Aorta (tissue), 5 donors: ENCODE data around the gene SFMBT2. TPM values are rescaled to one million over a fixed set of nuclear protein-coding genes. Genes with fewer than 3 reads are reported as not detected.

ENCODE experiments used
- ATAC-seq: fragments of 200-7000 bp; cut with Tn5 transposase; one replicate; pipeline ENCODE4 v1.9.1; 2022; ENCODE audit warnings: moderate library complexity; ENCODE audit not compliant: low FRiP score
- DNase-seq, 2 donors: peaks; one replicate each; pipeline ENCODE4 v3.0.0-alpha.2; 2020
- H3K27ac ChIP-seq, 2 donors: one replicate each; pipeline ENCODE4 v1.5.1; 2013; ENCODE audit warnings: low read length in 2 of 2, mild to moderate bottlenecking in 2 of 2, moderate library complexity in 2 of 2, control low read depth in 1 of 2, inconsistent platforms in 1 of 2, low read depth in 1 of 2
- H3K27me3 ChIP-seq, 2 donors: one replicate each; pipeline ENCODE4 v1.6.1; 2013; ENCODE audit warnings: control low read depth in 1 of 2, low read length in 1 of 2, mild to moderate bottlenecking in 1 of 2, moderate library complexity in 1 of 2; ENCODE audit not compliant: insufficient read depth in 2 of 2, control insufficient read depth in 1 of 2
- H3K36me3 ChIP-seq, 2 donors: one replicate each; pipeline ENCODE4 v1.6.1; 2013; ENCODE audit warnings: control low read depth in 1 of 2, low read length in 1 of 2, mild to moderate bottlenecking in 1 of 2; ENCODE audit not compliant: insufficient read depth in 2 of 2, control insufficient read depth in 1 of 2
- H3K4me1 ChIP-seq, 2 donors: one replicate each; pipeline ENCODE4 v1.6.1; 2013; ENCODE audit warnings: low read length in 2 of 2, control low read depth in 1 of 2, mild to moderate bottlenecking in 1 of 2, moderate library complexity in 1 of 2; ENCODE audit not compliant: insufficient read depth in 2 of 2, control insufficient read depth in 1 of 2
- H3K4me3 ChIP-seq, 2 donors: one replicate each; pipeline ENCODE4 v1.5.1; 2013; ENCODE audit warnings: low read length in 2 of 2, control low read depth in 1 of 2, mild to moderate bottlenecking in 1 of 2
- H3K9me3 ChIP-seq: one replicate; pipeline ENCODE4 v1.6.1; 2013; ENCODE audit warnings: mild to moderate bottlenecking, low read length; ENCODE audit not compliant: control insufficient read depth
- WGBS, 2 donors: extraction: QIAGEN DNeasy Blood & Tissue Kit; methylation state at CpG; one replicate each; pipeline ENCODE4 v1.1.7; 2013; 5-methylcytosine and 5-hydroxymethylcytosine counted together
- intact Hi-C, 2 donors: fragments of 100-400 bp; cut with DNase I; formaldehyde crosslinking; loops; one replicate each; pipeline versions ENCODE4 v1.14.2 to v1.15.0; 2022
- polyA plus RNA-seq, 2 donors: library from polyadenylated mRNA; stranded (reverse); fragments of 200-250 nt; gene quantifications; one replicate each; pipeline ENCODE4 v1.2.3, GENCODE V29; 2013
- total RNA-seq, 2 donors: library from RNA; stranded (reverse); fragmentation: NEBNext Ultra II Directional; extraction: Animal tissue kit (Norgen Biotek cat#: 25700); gene quantifications; one replicate each; pipeline ENCODE4 v1.2.1, GENCODE V29; 2021
- donor health status: healthy with polysubstance abuse.
- donor health status: Bipolar disorder and iron deficiency.
- donor health status: DM: no; HTN: no; CAD: no.
- donor health status: DM: no; HTN: no; CAD: no.
- donor health status: DM: yes; HTN: yes; CAD: no.

SFMBT2 gene
- total and polyA plus RNA-seq, 4 donors: 0.36 to 20.3 (median 5.2) TPM

- intact Hi-C loops: no loop called here
- Histone ChIP-seq H3K27ac (no peak overlapping the region), H3K36me3 (no peaks in the 10 kb centered on the region), H3K4me3 (no peak overlapping the region), H3K27me3 (no peaks in the 10 kb centered on the region), H3K9me3 (no peaks in the 10 kb centered on the region), H3K4me1 (no peaks in the 10 kb centered on the region)
- ATAC-seq (no peak), DNase-seq (no peak)
- 89 to 91% methylated on average over 6 of the region's 6 CpGs for WGBS, 2 donors
Observed at GRCh38 chr10:7243139-7243538, 167.7 kb downstream of the SFMBT2 start.

GRCh38 chr10:7239312-7239985 lies 171.4 kb downstream of the SFMBT2 start:
- Histone ChIP-seq H3K36me3 (no peaks in the 10 kb centered on the region), H3K27ac (no peak overlapping the region), H3K9me3 (peaks cover 3% of the 10 kb centered on the region), H3K27me3 (no peaks in the 10 kb centered on the region), H3K4me3 (no peak overlapping the region), H3K4me1 (no peaks in the 10 kb centered on the region)
- intact Hi-C loops: loop anchor here in 1 of 2 donors (10.0 kb wide), 1 partner anchor 65 kb away; no protein-coding TSS in a partner anchor
- no peak for ATAC-seq
- DNase-seq: no peak
- 68 to 69% methylated on average over 5 of the region's 5 CpGs for WGBS, 2 donors

- no peaks in the 10 kb centered on the region for H3K36me3 ChIP-seq
- H3K27me3 ChIP-seq: no peaks in the 10 kb centered on the region
- no peak for DNase-seq
- intact Hi-C loops: loop anchor here in 1 of 2 donors (10.0 kb wide), 1 partner anchor 69 kb away; no protein-coding TSS in a partner anchor
- no peak for ATAC-seq
- 92 to 95% methylated on average over 3 of the region's 3 CpGs for WGBS, 2 donors
- H3K4me3 ChIP-seq: no peak overlapping the region
- peaks cover 7% of the 10 kb centered on the region for H3K9me3 ChIP-seq
- H3K4me1 ChIP-seq: no peaks in the 10 kb centered on the region
- no peak overlapping the region for H3K27ac ChIP-seq
Observed at GRCh38 chr10:7235376-7235775, 175.5 kb downstream of the SFMBT2 start.

- H3K4me3 ChIP-seq: no peak overlapping the region
- no peaks in the 10 kb centered on the region for H3K27me3 ChIP-seq
- H3K27ac ChIP-seq: no peak overlapping the region
- no peaks in the 10 kb centered on the region for H3K36me3 ChIP-seq
- H3K9me3 ChIP-seq: peaks cover 7% of the 10 kb centered on the region
- H3K4me1 ChIP-seq: no peaks in the 10 kb centered on the region
- intact Hi-C loops: loop anchor here in 1 of 2 donors (10.0 kb wide), 1 partner anchor 71 kb away; no protein-coding TSS in a partner anchor
- no peak for ATAC-seq
- no peak for DNase-seq
- 40 to 54% methylated on average over 3 of the region's 3 CpGs for WGBS, 2 donors
Observed at GRCh38 chr10:7234109-7234508, 176.7 kb downstream of the SFMBT2 start.

DNA sequence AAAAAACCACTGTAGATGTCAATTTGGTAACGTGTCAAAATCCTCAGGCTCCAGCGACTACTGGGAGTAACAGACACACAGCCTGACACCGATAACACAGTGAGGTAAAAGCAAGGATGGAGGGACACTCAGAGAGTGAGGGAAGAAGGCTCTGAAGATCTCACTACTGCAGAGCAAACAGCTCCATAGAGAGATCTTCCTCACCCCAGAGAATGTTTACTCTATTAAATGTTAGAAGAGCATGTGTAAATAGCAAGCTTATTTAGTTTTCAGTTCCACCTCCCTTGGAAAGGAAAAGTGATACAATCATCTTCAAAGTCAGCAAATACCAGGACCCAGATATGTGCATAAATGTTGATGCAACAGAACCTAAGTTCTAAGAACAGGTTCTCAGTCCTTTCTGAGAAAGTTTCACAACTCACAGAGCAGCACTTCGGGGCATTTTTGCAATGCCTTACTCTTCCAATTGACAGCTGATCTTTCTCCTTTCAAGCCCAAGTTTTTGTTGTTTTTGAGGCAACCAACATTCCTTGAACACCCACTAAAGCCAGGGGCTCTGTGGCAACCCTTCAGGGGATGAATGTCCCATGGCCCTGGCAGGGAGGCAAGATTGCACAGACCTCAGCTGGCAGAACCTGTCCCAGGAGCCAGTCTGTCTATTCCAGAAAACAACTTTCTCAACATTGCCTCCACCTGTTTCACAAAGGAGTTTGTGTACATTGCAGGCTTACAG lies 177.4 kb downstream of the SFMBT2 start:
- WGBS, 2 donors: 27 to 44% methylated on average over 4 of the region's 4 CpGs
- ATAC-seq: no peak

DNA sequence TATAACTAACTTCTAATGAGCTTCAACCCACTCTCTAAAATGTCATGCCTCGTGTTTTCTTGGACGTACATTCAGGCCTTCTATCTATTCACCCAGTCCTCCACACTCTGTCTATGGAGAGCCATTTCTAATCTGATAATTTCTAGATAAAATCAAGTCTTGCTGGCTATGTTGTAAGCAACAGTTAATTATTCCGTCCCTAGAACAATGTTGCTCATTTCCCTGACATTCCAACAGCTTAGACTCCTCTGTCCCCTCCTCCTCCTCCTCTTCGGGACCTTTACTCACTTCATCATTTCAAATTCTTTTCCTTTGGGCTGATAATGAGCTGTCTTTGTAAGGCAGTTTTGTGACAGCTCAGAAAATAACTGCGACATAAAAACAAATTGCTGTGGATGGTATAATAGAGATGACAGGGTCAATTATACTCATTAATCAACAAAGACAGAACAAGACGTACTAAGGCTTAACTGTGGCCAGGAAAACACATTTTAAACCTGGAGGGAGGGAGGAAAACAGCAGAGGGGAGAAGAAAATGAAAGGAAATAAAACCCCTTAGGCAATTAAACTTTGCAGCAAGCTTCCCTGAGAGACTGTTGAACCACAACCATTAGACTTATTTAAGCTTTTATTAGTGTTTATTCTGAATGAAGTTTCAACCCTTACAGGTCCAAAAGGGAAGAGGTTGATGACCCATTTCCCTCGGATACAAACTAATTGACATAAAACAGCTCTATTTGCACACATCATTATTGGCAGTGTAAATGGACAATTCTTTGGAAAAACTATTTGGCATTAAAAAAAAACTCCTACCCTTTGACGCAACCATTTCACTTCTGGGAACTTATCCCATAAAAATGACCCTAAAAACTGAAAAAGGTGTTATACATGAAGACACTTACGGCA lies 179.1 kb downstream of the SFMBT2 start:
- 43 to 47% methylated on average over 9 of the region's 9 CpGs for WGBS, 2 donors
- ATAC-seq (no peak), DNase-seq (no peak)
- intact Hi-C loops: loop anchor here in 1 of 2 donors (10.0 kb wide), 1 partner anchor 73 kb away; no protein-coding TSS in a partner anchor
- no peaks in the 10 kb centered on the region for H3K36me3 ChIP-seq
- no peaks in the 10 kb centered on the region for H3K27me3 ChIP-seq
- H3K4me3 ChIP-seq: no peak overlapping the region
- H3K4me1 ChIP-seq: no peaks in the 10 kb centered on the region
- no peak overlapping the region for H3K27ac ChIP-seq
- H3K9me3 ChIP-seq: peaks cover 7% of the 10 kb centered on the region

More for the DNA sequence above, 177.4 kb downstream of the SFMBT2 start:
- Histone ChIP-seq H3K27me3 (no peaks in the 10 kb centered on the region), H3K27ac (no peak overlapping the region), H3K9me3 (peaks cover 7% of the 10 kb centered on the region), H3K36me3 (no peaks in the 10 kb centered on the region), H3K4me1 (no peaks in the 10 kb centered on the region), H3K4me3 (no peak overlapping the region)
- no peak for DNase-seq
- intact Hi-C loops: loop anchor here in 1 of 2 donors (10.0 kb wide), 1 partner anchor 71 kb away; no protein-coding TSS in a partner anchor

- no peak overlapping the region for H3K27ac ChIP-seq
- no peak overlapping the region for H3K4me3 ChIP-seq
- H3K4me1 ChIP-seq: no peaks in the 10 kb centered on the region
- no peaks in the 10 kb centered on the region for H3K36me3 ChIP-seq
- no peaks in the 10 kb centered on the region for H3K27me3 ChIP-seq
- intact Hi-C loops: loop anchor here in 1 of 2 donors (10.0 kb wide), 1 partner anchor 74 kb away; no protein-coding TSS in a partner anchor
- ATAC-seq (no peak), DNase-seq (no peak)
- 60 to 64% methylated on average over 4 of the region's 4 CpGs for WGBS, 2 donors
- H3K9me3 ChIP-seq: peaks cover 7% of the 10 kb centered on the region
Observed at GRCh38 chr10:7230951-7231350, 179.9 kb downstream of the SFMBT2 start.

DNA sequence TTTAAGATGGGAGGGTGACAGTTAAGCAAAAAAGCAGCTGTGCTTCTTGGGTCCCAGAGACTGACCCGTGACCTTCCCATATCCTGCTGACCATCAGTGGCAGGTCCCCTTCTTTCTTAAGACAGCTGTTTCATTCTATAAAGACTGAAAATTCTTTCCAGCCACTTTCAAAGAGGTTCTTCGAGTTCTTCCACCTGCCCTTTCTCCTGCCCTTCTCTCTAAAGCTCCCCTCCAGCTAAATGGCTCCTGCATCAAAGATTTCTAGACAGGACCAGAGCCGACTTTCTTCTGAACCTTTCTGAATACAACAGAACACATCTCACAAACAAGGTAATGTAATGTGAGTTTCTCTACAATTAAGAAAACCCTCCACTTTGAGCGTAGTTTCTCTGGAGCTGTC lies 180.8 kb downstream of the SFMBT2 start:
- peaks cover 0 to 2% of the 10 kb centered on the region in 2 donors for H3K27me3 ChIP-seq
- no peak overlapping the region for H3K27ac ChIP-seq
- no peaks in the 10 kb centered on the region for H3K36me3 ChIP-seq
- WGBS, 2 donors: 83 to 86% methylated on average over 4 of the region's 4 CpGs
- intact Hi-C loops: loop anchor here in 1 of 2 donors (10.0 kb wide), 1 partner anchor 75 kb away; no protein-coding TSS in a partner anchor
- ATAC-seq (no peak), DNase-seq (no peak)
- H3K4me1 ChIP-seq: no peaks in the 10 kb centered on the region
- H3K4me3 ChIP-seq: no peak overlapping the region
- H3K9me3 ChIP-seq: peaks cover 8% of the 10 kb centered on the region
